Heart left ventricle (tissue), 13 donors: ENCODE measurements around the gene TINAGL1.

ENCODE experiments used
- CTCF ChIP-seq, 12 donors: fragments of 200-600 bp; sonication (generic) in 4 of 12; IDR thresholded peaks; one replicate each; pipeline versions ENCODE4 v1.5.0 to v1.8.0; 2018 to 2022; ENCODE audit warnings: antibody characterized with exemption in 12 of 12, mild to moderate bottlenecking in 5 of 12
- POLR2A ChIP-seq, 2 donors: fragments of 450-650 bp; IDR thresholded peaks; one replicate each; pipeline ENCODE4 v1.6.1; 2017; ENCODE audit warnings: antibody characterized with exemption in 2 of 2, mild to moderate bottlenecking in 2 of 2, moderate library complexity in 2 of 2
- donor health status: ischemic (EF 13 %, LVEDD 7.1; RV severe dilation, severe dysfunction).
- donor health status: DM: no; HTN: yes; CAD: no.
- donor health status: DM: no; HTN: no; CAD: no.
- donor health status: ischemic (EF 25% LVEDD 6.9; RV normal size, moderate dysfunction).
- donor health status: ischemic (EF 25% LVEDD 5.7; RV mildly dilated, moderate dysfunction).
- donor health status: ischemic (EF 35%, LVEDD 5.7; RV mildly dilated, moderate dysfunction).
- donor health status: nonischemic (EF 11% LVEDD 7.7; RV severe dilation, severe dysfunction).
- donor health status: DM: yes; HTN: yes; CAD: no.
- donor health status: PGD.
- donor health status: ischemic (EF 29% LVEDD 5.4; RV normal size, mild dysfunction).
- donor health status: nonischemic (EF 23%, LVEDD 6.1; RV moderate dilation, normal function).

- TF ChIP-seq CTCF (IDR thresholded peaks at IDR 0.05) (no peak), POLR2A (IDR thresholded peaks at IDR 0.05) (no peak)
These were observed 29.7 kb downstream of the TINAGL1 start for GRCh38 chr1:31605908-31606427.
